GM21360 (cell line): ENCODE measurements around the gene SSR2.

Source experiments
- ATAC-seq: cut with Tn5 transposase; IDR thresholded peaks from one replicate; pipeline ENCODE4 v1.9.1; 2021; ENCODE audit warnings: mild to moderate bottlenecking, moderate library complexity; ENCODE audit not compliant: unreplicated experiment

SSR2 gene

GRCh38 chr1:156020293-156021092 lies at the start of gene SSR2:
TSS of gene SSR2 (minus strand) at chr1:156020951. CDS start at chr1:156020167, 784 bp downstream.
- peak; percentile 97 for ATAC-seq

GRCh38 chr1:156070548-156070947 lies 49.8 kb upstream of the SSR2 start:
- ATAC-seq: no peak

GRCh38 chr1:156069490-156070455 lies 49.0 kb upstream of the SSR2 start:
- ATAC-seq: no peak

GRCh38 chr1:156067262-156067661 lies 46.5 kb upstream of the SSR2 start:
- no peak for ATAC-seq

GRCh38 chr1:156065871-156066270 lies 45.1 kb upstream of the SSR2 start:
- ATAC-seq: no peak

GRCh38 chr1:156065212-156065611 lies 44.5 kb upstream of the SSR2 start:
- ATAC-seq: no peak

- no peak for ATAC-seq
Measured at GRCh38 chr1:156064615-156065014, 43.9 kb upstream of the SSR2 start.

- no peak for ATAC-seq
Measured at GRCh38 chr1:156063997-156064285, 43.2 kb upstream of the SSR2 start.

GRCh38 chr1:156062189-156062588 lies 41.4 kb upstream of the SSR2 start:
- ATAC-seq: no peak

- ATAC-seq: no peak
Measured at GRCh38 chr1:156060937-156061636, 40.3 kb upstream of the SSR2 start, which contains the start of gene RAB25. TSS of gene RAB25 (plus strand) at chr1:156061160. CDS start at chr1:156061401, 241 bp downstream.

- no peak for ATAC-seq
Measured at GRCh38 chr1:156056326-156056849, 35.6 kb upstream of the SSR2 start.

GRCh38 chr1:156055281-156056048 lies 34.7 kb upstream of the SSR2 start:
- no peak for ATAC-seq

GRCh38 chr1:156054500-156055280 lies 33.9 kb upstream of the SSR2 start, which contains the start of gene LAMTOR2:
TSS of gene LAMTOR2 (plus strand) at chr1:156054782. CDS start at chr1:156054890, 108 bp downstream.
- peak; percentile 72 for ATAC-seq

- ATAC-seq: peak; percentile 52
Measured at GRCh38 chr1:156053768-156054499, 33.2 kb upstream of the SSR2 start, which contains the start of gene UBQLN4. TSS of gene UBQLN4 (minus strand) at chr1:156053798. CDS start at chr1:156053701, 97 bp downstream.

GRCh38 chr1:156052862-156053767 lies 32.4 kb upstream of the SSR2 start:
- ATAC-seq: no peak

GRCh38 chr1:156051011-156051725 lies 30.4 kb upstream of the SSR2 start:
- ATAC-seq: no peak

GRCh38 chr1:156050376-156050775 lies 29.6 kb upstream of the SSR2 start:
- no peak for ATAC-seq
